ENCODE measurements around the gene RFX1.
A peak's percentile ranks its signal among the peaks of the same experiment; 100 is the strongest.
"Not testable (repeated sequence)": the region's sequence is repeated elsewhere in the genome, so short reads cannot be mapped to it uniquely, and the experiment has no call there.

The RFX1 gene

DNA sequence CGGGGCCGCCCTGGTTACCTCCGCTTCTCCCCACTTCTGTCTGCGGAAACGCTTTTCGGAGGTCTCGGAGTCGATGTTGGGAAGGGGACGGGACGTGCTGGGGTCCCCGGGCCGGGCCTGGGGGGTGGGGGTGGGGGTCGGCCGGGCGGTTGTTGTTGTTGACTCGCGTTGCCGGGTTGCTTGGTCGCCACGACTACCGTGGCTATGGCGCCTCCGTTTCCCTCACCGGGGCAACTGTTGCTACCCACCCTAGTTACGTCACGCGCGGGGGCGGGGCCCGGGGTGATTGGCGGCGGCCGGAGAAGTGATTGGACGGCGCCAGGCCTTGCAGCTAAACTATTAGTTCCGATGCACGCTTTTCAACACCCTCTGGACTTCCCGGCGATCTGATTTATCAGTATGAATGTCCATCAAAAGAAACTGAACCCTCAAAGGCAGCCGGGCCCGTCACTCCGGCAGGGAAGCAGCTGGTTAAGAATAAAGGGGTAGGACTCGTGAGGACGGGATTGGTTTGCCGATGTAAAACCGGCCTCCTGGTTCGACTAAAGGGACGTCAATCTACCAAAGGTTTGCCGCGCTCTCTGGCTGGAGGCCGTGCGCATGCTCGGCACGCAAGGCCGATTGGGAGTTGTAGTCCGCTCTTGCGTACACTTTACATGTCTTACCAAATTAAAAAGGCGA is at the start of gene RFX1:
Gene RFX1 (minus strand): TSS at position 236 of the 681 bp plus-strand sequence. CDS start 12,477 bp downstream, outside the sequence.
- peak; percentile 99 for DNase-seq (ENCODE audit: low read depth)

- no peak for DNase-seq (ENCODE audit: low read depth)
These were observed 49.3 kb upstream of the RFX1 start for GRCh38 chr19:14055396-14055795.

GRCh38 chr19:14054721-14055120 is 48.6 kb upstream of the RFX1 start:
- no peak for DNase-seq (ENCODE audit: low read depth)

GRCh38 chr19:14054099-14054498 is 48.0 kb upstream of the RFX1 start:
- DNase-seq (ENCODE audit: low read depth): no peak

- DNase-seq (ENCODE audit: low read depth): no peak
These were observed 47.4 kb upstream of the RFX1 start for GRCh38 chr19:14053500-14053899.

- no peak for DNase-seq (ENCODE audit: low read depth)
These were observed 46.9 kb upstream of the RFX1 start for GRCh38 chr19:14053032-14053431.

DNA sequence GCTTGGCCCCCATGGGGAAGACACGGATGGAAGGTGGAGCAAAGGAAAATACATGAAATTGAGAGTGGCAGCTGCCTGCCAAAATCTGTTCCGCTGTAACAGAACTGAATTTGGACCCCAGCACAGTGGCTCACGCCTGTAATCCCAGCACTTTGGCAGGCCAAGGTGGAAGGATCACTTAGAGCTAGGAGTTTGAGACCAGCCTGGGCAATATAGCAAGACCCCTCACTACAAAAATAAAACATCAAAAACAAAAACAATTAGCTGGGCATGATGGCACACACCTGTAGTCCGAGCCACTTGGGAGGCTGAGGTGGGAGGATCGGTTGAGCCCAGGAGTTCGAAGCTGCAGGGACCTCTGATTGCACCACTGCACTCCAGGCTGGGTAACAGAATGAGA is 46.4 kb upstream of the RFX1 start:
- no peak for DNase-seq (ENCODE audit: low read depth)

GRCh38 chr19:14051980-14052379 is 45.9 kb upstream of the RFX1 start:
- no peak for DNase-seq (ENCODE audit: low read depth)

- not testable (repeated sequence) for DNase-seq (ENCODE audit: low read depth)
These were observed 44.8 kb upstream of the RFX1 start for GRCh38 chr19:14050961-14051360.

DNA sequence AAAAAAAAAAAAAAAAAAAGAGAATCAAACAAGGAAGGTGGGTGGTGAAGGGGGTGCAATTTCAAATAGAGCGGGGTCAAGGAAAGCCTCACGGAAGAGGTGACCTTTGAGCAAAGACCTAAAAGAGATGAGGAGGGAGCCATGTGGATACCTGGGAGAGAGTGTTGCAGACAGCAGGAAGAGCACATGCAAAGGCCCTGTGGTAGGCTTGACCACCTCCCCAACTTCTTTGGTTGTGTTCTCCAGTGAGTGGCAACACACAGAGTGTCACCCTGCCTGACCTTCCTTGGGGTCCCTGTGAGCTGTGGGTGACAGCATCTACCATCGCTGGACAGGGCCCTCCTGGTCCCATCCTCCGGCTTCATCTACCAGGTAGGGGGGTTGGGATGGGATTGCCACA is 44.4 kb upstream of the RFX1 start:
- DNase-seq (ENCODE audit: low read depth): no peak

GRCh38 chr19:14048443-14049153 is 42.5 kb upstream of the RFX1 start:
- DNase-seq (ENCODE audit: low read depth): peak; percentile 56

- not testable (repeated sequence) for DNase-seq (ENCODE audit: low read depth)
These were observed 41.7 kb upstream of the RFX1 start for GRCh38 chr19:14047866-14048265.

- DNase-seq (ENCODE audit: low read depth): not testable (repeated sequence)
These were observed 36.8 kb upstream of the RFX1 start for GRCh38 chr19:14042659-14043608.

DNA sequence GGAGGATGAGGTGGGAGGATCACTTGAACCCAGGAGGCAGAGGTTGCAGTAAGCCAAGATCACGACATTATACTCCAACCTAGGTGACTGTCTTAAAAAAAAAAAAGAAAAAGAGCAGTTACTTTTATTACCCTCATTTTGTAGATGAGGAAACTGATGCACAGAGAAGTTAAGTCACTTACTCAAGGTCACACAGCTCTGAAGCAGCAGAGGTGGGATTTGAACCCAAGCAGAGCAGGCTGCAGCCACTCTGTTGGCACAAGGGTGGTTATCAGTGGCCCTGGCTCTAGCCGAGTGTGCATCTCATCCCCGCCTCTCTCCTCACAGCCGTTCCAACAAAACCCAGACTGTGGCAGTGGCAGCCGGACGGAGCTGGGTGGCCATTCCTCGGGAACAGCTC is 33.1 kb upstream of the RFX1 start:
- no peak for DNase-seq (ENCODE audit: low read depth)

DNA sequence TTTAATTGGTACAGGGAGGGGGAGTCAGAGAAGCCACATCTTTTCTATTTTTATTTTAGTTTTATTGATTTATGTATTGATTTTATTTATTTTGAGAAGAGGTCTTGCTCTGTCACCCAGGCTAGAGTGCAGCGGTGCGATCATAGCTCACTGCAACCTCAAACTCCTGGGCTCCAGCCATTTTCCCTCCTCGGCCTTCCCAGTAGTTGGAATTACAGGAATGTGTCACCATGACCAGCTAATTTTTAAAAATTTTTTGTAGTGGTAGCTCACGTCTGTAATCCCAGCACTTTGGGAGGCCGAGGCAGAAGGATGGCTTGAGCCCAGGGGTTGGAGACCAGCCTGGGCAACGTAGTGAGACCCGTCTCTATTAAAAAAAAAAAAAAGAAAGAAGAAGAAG is 29.6 kb upstream of the RFX1 start:
- DNase-seq (ENCODE audit: low read depth): no peak

- DNase-seq (ENCODE audit: low read depth): not testable (repeated sequence)
These were observed 29.0 kb upstream of the RFX1 start for GRCh38 chr19:14035159-14035558.

DNA sequence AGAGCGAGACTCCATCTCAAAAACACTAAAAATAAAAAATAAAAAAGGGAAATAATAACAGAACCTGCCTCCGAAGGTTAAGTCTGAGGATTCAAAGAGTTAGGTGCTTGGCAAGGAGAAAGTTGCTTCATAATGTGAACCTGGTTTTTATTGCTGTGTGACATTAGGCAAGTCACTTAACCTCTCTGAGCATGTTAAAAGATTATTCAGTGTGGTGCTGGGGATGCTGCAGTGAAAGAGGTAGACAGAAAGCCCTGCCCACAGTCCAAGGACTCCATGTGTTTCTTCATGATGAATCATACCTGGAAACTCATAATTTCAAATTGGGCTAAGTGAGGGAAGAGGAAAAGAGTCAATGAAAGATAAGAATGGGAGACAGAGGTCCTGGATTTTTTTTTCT is 27.8 kb upstream of the RFX1 start:
- no peak for DNase-seq (ENCODE audit: low read depth)

- DNase-seq (ENCODE audit: low read depth): peak; percentile 76
These were observed 25.8 kb upstream of the RFX1 start, which contains the start of gene IL27RA for GRCh38 chr19:14031719-14032480. IL27RA (plus strand) TSS chr19:14031762; CDS start chr19:14031873, 111 bp downstream.

DNA sequence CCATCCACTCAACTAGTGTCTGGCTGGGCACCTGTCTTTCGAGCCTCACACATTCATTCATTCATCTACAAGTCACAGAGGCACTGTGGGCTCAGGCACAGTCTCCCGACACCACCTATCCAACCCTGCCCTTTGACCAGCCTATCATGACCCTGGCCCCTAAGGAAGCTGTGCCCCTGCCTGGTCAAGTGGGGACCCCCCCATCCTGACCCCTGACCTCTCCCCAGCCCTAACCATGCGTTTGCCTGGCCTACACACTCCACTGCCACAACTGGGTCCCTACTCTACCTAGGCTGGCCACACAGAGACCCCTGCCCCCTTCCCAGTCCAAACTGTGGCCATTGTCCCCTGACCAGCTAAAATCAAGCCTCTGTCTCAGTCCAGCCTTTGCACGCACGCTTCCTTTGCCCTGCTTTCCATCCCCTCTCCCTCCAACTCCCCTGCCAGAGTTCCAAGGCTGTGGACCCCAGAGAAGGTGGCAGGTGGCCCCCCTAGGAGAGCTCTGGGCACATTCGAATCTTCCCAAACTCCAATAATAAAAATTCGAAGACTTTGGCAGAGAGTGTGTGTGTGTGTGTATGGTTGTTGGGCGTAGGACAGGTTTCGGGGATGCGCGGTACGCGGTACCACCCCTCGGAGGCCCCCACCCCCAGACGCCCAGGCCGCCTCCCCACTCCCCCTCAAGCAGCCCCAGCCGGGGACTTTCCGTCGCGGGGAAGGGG is 25.0 kb upstream of the RFX1 start:
- DNase-seq (ENCODE audit: low read depth): no peak

GRCh38 chr19:14028901-14029300 is 22.8 kb upstream of the RFX1 start:
- DNase-seq (ENCODE audit: low read depth): no peak

DNA sequence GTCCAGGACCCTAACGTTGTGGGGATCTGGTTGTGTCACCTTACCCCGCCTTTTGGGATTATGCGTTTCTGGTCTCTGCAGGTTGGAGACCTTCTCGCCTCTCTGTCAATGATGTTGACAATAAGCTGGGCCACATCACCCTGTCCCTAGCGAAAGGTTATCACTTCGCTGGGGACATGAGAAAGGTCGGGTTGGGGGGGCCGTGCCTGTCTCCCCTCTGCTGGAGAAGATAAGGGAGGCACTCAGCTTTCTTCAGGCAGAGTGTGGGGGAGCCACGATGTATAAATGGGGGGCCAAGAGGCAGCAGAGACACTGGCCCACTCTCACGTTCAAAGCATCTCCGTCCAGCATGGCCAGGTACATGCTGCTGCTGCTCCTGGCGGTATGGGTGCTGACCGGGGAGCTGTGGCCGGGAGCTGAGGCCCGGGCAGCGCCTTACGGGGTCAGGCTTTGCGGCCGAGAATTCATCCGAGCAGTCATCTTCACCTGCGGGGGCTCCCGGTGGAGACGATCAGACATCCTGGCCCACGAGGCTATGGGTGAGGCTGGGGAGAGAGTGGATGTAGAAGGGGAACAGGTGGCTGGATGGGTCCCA is 21.8 kb upstream of the RFX1 start, which contains the start of gene RLN3:
Gene RLN3 (plus strand): TSS at position 293 of the 595 bp plus-strand sequence. CDS start 57 bp downstream, at position 350.
- DNase-seq (ENCODE audit: low read depth): no peak
